GF-D8 (cell line): ENCODE results near the gene CST7.

ENCODE experiments used
- DNase-seq: peaks from one replicate; lab custom pipeline; 2025; lab: John Stamatoyannopoulos, UW

Gene CST7

GRCh38 chr20:25005220-25005619, 56.2 kb downstream of the CST7 start:
- DNase-seq: no peak

GRCh38 chr20:25005661-25006060, 56.6 kb downstream of the CST7 start:
- no peak for DNase-seq

- DNase-seq: no peak
Observed at GRCh38 chr20:25006431-25007167, 57.5 kb downstream of the CST7 start.

GRCh38 chr20:25007491-25008305, 58.6 kb downstream of the CST7 start:
- DNase-seq: no peak

GRCh38 chr20:25008388-25009217, 59.5 kb downstream of the CST7 start:
- DNase-seq: no peak
